GM21723 (cell line): ENCODE results near the gene KCNK16.
"Not testable (repeated sequence)": the region's sequence is repeated elsewhere in the genome, so short reads cannot be mapped to it uniquely, and the experiment has no call there.

Experiments used
- ATAC-seq: cut with Tn5 transposase; IDR thresholded peaks from one replicate; pipeline ENCODE4 v1.9.1; 2021; ENCODE audit warnings: mild to moderate bottlenecking, moderate library complexity; ENCODE audit not compliant: unreplicated experiment

Gene KCNK16

GRCh38 chr6:39312912-39313525 is 9.5 kb downstream of the KCNK16 start:
- ATAC-seq: no peak

- no peak for ATAC-seq
Observed at GRCh38 chr6:39310542-39310941, 12.0 kb downstream of the KCNK16 start.

- ATAC-seq: no peak
Observed at GRCh38 chr6:39309942-39310531, 12.5 kb downstream of the KCNK16 start.

GRCh38 chr6:39307462-39307861 is 15.0 kb downstream of the KCNK16 start:
- no peak for ATAC-seq

GRCh38 chr6:39304951-39305350 is 17.6 kb downstream of the KCNK16 start:
- ATAC-seq: no peak

- no peak for ATAC-seq
Observed at GRCh38 chr6:39303425-39304153, 18.9 kb downstream of the KCNK16 start.

GRCh38 chr6:39302669-39303424 is 19.7 kb downstream of the KCNK16 start:
- ATAC-seq: peak; percentile 90

- no peak for ATAC-seq
Observed at GRCh38 chr6:39302011-39302410, 20.5 kb downstream of the KCNK16 start.

- ATAC-seq: no peak
Observed at GRCh38 chr6:39301606-39302005, 20.9 kb downstream of the KCNK16 start.

GRCh38 chr6:39300739-39301138 is 21.8 kb downstream of the KCNK16 start:
- no peak for ATAC-seq

- no peak for ATAC-seq
Observed at GRCh38 chr6:39298061-39298460, 24.4 kb downstream of the KCNK16 start.

GRCh38 chr6:39296745-39297640 is 25.5 kb downstream of the KCNK16 start:
- no peak for ATAC-seq

GRCh38 chr6:39295611-39296011 is 26.9 kb downstream of the KCNK16 start:
- ATAC-seq: no peak

- no peak for ATAC-seq
Observed at GRCh38 chr6:39294899-39295298, 27.6 kb downstream of the KCNK16 start.

- ATAC-seq: no peak
Observed at GRCh38 chr6:39294133-39294532, 28.4 kb downstream of the KCNK16 start.

GRCh38 chr6:39292637-39293036 is 29.9 kb downstream of the KCNK16 start:
- no peak for ATAC-seq

GRCh38 chr6:39289490-39289889 is 33.0 kb downstream of the KCNK16 start:
- ATAC-seq: no peak

GRCh38 chr6:39287601-39288000 is 34.9 kb downstream of the KCNK16 start:
- no peak for ATAC-seq

- not testable (repeated sequence) for ATAC-seq
Observed at GRCh38 chr6:39286596-39286995, 35.9 kb downstream of the KCNK16 start.

GRCh38 chr6:39282774-39283173 is 39.7 kb downstream of the KCNK16 start:
- ATAC-seq: no peak
